Activated T-cell treated with anti-CD3 and anti-CD28 coated beads, Interleukin-2, amount 50 U/mL, for 4 hours (primary cell): Measurements from ENCODE around the gene TMBIM4. TPM values are rescaled to one million over a fixed set of nuclear protein-coding genes. Genes with fewer than 3 reads are reported as not detected.
A peak's percentile ranks its signal among the peaks of the same experiment; 100 is the strongest.

Source experiments
- ATAC-seq, 2 donors: fragments of 200-7000 bp; cut with Tn5 transposase; one replicate each; pipeline ENCODE4 v1.10.0; 2021
- DNase-seq: peaks from one replicate; pipeline ENCODE4 v3.0.0-alpha.2; 2020
- H3K27me3 Mint-ChIP-seq: one replicate; pipeline ENCODE4 v1.8.0; 2021; ENCODE audit warnings: low read depth, mixed read lengths
- H3K36me3 Mint-ChIP-seq: one replicate; pipeline ENCODE4 v1.8.0; 2022; ENCODE audit warnings: mixed read lengths; ENCODE audit not compliant: insufficient read depth
- H3K4me1 Mint-ChIP-seq: one replicate; pipeline ENCODE4 v1.8.0; 2021; ENCODE audit warnings: low read depth, mixed read lengths
- H3K4me3 Mint-ChIP-seq: one replicate; pipeline ENCODE4 v1.8.0; 2021; ENCODE audit warnings: mild to moderate bottlenecking, moderate library complexity, mixed read lengths
- H3K9me3 Mint-ChIP-seq: one replicate; pipeline ENCODE4 v1.8.0; 2021; ENCODE audit warnings: mixed read lengths
- total RNA-seq, 3 donors: library from RNA; stranded (reverse); gene quantifications; one replicate each; pipeline ENCODE4 v1.2.1, GENCODE V29; 2021

TMBIM4 gene
- total RNA-seq, 3 donors from 2014 or later = 69.9 to 86.1 (median 78.2) TPM

DNA sequence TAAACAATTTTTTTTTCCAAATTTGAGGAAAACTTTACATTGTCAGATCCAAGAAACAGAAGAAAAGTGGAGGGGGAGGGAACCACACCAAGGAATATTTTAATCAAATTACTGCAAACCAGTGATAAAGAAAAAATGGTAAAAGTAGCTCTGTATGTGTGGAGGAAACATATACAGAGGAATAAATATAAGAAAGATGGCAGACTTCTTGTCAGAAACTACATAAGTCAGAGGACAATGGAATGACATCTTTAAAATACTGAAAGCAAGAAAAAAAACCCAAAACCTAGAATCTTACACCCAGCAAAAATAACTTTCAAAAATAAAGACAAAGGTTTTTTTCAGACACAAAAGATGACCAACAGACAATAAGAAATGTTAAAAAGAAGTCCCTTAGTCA lies 29.1 kb downstream of the TMBIM4 start:
- H3K4me1 Mint-ChIP-seq = peaks cover 10% of the 10 kb centered on the region

DNA sequence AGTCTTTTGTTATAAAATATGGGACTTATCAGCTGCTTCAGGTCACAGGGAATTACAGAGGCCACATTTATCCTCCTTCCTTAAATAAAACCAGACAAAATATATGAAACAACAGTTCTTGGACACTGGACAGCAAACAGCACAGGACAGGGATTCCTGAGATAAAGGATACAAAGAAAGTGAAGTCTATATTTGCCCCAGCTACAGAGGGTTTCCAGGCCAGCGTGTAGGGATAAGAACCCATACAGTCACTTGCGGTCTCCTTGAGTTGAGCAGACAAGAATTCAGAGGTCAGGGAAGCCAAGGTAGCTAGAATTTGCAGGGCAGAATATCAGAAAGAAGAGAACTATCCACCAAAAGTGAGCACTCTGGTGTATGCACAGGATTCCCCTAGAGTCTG lies 30.5 kb downstream of the TMBIM4 start:
- Mint-ChIP-seq H3K4me3 (no peak overlapping the region), H3K27me3 (no peaks in the 10 kb centered on the region), H3K36me3 (peaks cover 56% of the 10 kb centered on the region), H3K9me3 (peaks cover 18% of the 10 kb centered on the region), H3K4me1 (no peaks in the 10 kb centered on the region)
- DNase-seq (no peak), ATAC-seq (no peak)

More for the DNA sequence above, 29.1 kb downstream of the TMBIM4 start:
- peaks cover 64% of the 10 kb centered on the region for H3K36me3 Mint-ChIP-seq
- no peak overlapping the region for H3K4me3 Mint-ChIP-seq
- ATAC-seq (no peak), DNase-seq (no peak)
- peaks cover 18% of the 10 kb centered on the region for H3K9me3 Mint-ChIP-seq
- no peaks in the 10 kb centered on the region for H3K27me3 Mint-ChIP-seq

DNA sequence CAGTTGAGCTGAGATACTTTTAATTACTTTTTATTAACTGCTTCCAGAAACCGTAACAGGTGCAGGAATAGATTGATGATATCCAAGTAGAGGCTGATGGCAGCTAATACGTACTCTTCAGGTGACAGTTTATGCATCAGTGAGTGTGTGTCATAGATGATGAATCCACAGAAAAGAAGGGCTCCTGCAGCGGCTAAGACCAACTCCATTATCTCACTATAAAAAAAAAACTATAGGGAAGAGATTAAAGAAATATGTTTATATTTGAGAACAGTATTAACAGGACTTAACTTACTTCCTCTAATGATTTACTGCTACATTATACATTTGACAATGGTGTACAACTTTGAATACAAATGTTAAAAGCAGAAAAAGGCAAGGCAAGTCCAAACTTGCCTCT lies 31.9 kb downstream of the TMBIM4 start:
- H3K4me3 Mint-ChIP-seq = no peak overlapping the region
- peaks cover 18% of the 10 kb centered on the region for H3K9me3 Mint-ChIP-seq
- H3K27me3 Mint-ChIP-seq = no peaks in the 10 kb centered on the region
- no peak for ATAC-seq
- peaks cover 44% of the 10 kb centered on the region for H3K36me3 Mint-ChIP-seq
- DNase-seq = no peak
- H3K4me1 Mint-ChIP-seq = peaks cover under 1% of the 10 kb centered on the region

DNA sequence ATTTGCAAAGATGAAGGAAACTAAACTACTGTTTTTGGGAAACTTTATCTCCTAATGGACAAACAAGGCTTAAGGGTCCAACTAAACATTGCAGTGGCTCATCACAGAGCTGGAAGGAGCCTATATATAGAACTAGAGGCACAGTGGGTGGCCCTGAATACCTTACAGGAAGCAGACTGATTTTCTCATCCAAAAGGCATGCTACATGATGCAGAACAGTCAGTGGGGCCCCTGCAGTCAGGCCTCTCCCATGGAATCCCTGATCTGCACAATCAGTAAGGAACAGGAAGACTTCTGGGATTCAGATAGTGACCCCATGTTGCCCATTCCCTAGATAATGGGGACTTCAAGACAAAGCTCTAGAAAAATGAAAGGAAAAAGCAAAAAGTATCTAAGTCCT lies 37.4 kb downstream of the TMBIM4 start:
- peak overlapping the region; percentile 49 for H3K4me3 Mint-ChIP-seq

DNA sequence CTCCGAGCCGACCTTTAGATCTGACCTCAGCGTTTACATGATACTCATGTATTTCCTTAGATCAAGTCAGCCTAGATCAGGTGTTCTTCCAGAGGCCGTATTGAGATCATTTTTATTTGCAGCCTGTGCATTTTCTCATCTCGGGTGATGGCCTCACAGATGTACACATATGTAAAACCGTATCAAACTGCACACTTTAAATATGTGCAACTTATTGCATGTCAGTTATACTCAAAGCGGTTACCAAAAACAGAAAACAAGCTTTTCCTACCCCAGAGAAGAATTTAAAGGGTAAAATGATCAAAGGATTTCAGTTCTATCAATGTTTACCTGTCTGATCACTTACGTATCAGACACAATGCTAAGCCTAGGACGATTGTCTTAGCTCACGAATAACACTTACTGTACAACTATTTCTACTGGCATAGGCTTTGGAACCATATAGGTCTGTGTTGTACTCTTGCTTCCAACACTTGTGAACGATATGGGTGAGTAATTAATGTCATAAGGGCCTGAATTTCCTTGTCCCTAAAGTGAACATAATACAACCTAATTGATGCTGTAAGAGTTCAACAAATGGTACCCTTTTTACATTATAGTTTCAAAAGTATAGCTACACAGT lies 38.6 kb downstream of the TMBIM4 start:
- DNase-seq = no peak
- Mint-ChIP-seq H3K9me3 (no peaks in the 10 kb centered on the region), H3K27me3 (no peaks in the 10 kb centered on the region), H3K4me3 (peak overlapping the region; percentile 98), H3K4me1 (peaks cover 40% of the 10 kb centered on the region), H3K36me3 (peaks cover 31% of the 10 kb centered on the region)
- peak in 1 of 2 donors; percentile 65 for ATAC-seq

More for the DNA sequence above, 37.4 kb downstream of the TMBIM4 start:
- ATAC-seq = no peak
- H3K36me3 Mint-ChIP-seq = peaks cover 23% of the 10 kb centered on the region
- peaks cover 31% of the 10 kb centered on the region for H3K4me1 Mint-ChIP-seq
- H3K27me3 Mint-ChIP-seq = no peaks in the 10 kb centered on the region
- no peaks in the 10 kb centered on the region for H3K9me3 Mint-ChIP-seq
- no peak for DNase-seq

DNA sequence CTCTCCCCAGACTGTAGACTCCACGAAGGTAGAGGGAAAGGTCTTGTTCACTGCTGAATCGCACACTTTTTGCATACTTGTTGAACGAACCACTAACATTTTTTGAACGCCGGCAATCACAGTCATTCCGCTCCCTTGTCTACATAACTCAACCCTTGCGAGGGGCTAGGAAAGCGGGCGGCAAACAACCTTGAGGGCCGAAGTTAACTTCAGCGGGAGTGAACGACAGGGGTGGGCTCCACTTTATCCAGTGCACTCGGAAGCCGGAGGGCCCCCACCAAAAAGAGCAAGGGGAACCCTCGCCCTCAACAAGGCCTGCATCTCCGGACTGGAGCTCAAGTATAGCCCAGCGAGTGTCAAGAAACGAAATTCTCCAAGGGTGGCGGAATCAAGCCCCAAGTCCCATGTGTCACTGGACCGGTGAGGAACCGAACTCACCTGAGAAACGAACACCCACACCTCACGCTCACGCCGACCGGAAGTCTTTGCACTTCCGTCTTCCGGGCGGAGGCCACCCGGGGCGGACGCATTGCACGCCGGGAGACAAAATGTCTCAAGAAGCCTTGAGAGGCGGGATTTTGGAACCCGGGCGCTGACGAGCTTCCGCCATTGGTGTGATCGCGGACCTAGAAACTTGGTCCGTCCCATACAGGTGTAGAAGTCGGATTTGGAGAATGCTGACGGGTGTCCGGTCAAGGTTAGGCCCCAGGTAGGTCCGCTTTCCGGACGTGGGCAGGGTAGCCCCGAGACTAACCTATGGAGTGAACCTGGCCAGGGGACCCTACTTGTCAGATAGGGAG lies 39.3 kb downstream of the TMBIM4 start, which contains the start of gene LLPH:
Gene LLPH (minus strand): TSS at position 484 of the 800 bp plus-strand sequence. CDS start 1,644 bp downstream, outside the sequence.
- peaks cover 33% of the 10 kb centered on the region for H3K36me3 Mint-ChIP-seq
- peaks cover 43% of the 10 kb centered on the region for H3K4me1 Mint-ChIP-seq
- peak; percentile 96 for ATAC-seq
- no peaks in the 10 kb centered on the region for H3K27me3 Mint-ChIP-seq
- no peaks in the 10 kb centered on the region for H3K9me3 Mint-ChIP-seq
- peak; percentile 85 for DNase-seq
- peak within 1 kb of the TSS; percentile 98 for H3K4me3 Mint-ChIP-seq

DNA sequence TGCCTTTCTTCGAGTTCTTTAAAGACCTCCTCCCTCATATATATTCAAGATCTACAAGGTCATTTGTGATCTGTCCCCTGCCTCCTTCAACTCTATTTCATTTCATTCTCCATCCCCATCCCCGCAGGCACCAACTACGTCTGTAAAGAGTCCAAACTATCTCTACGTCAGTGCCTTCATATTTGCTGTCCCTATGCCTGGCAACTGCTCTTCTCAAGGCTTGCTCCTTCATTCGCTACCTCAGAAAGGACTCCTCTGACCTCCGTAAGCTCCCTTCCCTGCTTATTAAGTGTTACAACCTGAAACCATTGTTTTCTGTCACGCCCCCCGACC lies 39.9 kb downstream of the TMBIM4 start:
- Mint-ChIP-seq H3K27me3 (no peaks in the 10 kb centered on the region), H3K9me3 (no peaks in the 10 kb centered on the region), H3K36me3 (peaks cover 39% of the 10 kb centered on the region), H3K4me3 (peak overlapping the region; percentile 98), H3K4me1 (peaks cover 47% of the 10 kb centered on the region)
- DNase-seq (no peak), ATAC-seq (peak; percentile 4 to 9)

DNA sequence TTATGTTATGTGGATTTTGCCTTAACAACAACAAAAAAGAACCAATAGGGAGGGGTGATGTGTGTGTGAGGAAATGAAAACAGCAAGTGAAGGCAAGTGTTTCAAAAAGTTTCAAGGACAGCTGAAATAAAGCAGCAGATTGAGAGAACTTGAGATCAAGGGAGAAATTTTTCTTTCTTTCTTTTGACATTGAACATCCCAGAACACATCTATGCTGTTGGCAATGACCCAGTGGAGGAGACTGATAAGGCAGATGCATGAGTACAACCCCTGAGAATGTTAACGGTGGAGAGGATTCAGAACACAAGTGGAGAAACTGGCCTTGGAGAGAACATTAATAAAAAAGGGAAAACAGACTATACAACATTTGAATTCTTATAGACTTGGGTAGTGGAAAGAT lies 42.1 kb downstream of the TMBIM4 start:
- DNase-seq (no peak), ATAC-seq (no peak)
- H3K4me1 Mint-ChIP-seq = peaks cover 49% of the 10 kb centered on the region
- H3K27me3 Mint-ChIP-seq = no peaks in the 10 kb centered on the region
- no peaks in the 10 kb centered on the region for H3K9me3 Mint-ChIP-seq
- H3K36me3 Mint-ChIP-seq = peaks cover 50% of the 10 kb centered on the region
- peak overlapping the region; percentile 7 for H3K4me3 Mint-ChIP-seq

DNA sequence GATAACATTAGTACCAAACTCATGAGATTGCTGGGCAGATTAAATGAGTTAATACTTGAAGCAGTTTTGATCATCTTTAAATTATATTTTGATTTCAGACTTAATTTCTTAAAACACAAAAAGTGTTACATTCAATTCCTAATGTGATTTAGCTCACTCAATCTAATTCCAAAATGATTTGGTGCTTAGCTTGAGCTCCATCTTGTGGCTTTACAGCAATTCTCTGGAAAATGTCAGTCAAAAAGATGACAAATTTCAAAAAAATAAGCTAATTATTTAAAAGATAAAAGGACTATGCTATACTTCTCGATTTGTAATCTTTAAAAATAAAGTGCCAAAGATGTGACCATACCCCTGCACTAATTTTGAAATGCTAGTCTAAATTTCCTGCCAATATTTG lies 49.3 kb downstream of the TMBIM4 start:
- Mint-ChIP-seq H3K27me3 (no peaks in the 10 kb centered on the region), H3K4me1 (peaks cover 15% of the 10 kb centered on the region), H3K9me3 (no peaks in the 10 kb centered on the region), H3K4me3 (no peak overlapping the region), H3K36me3 (peaks cover 27% of the 10 kb centered on the region)
- DNase-seq (no peak), ATAC-seq (no peak)

DNA sequence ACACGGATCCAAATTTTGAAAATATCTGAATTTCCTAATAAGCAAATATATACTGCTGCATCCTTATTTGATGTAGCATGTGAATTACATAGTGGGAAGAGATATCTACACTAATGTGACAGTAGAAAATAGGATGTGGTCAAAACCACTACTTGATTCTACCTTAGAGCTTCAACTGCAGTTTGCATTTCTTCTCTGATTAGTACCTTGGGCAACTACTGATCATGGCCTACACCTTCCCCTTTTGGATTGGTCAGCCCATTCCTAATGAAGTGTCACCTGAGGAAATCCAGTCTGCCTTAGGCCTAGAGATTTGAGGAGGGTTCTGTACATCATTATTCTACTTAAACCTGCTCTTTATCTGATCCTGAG lies 49.9 kb downstream of the TMBIM4 start:
- no peaks in the 10 kb centered on the region for H3K27me3 Mint-ChIP-seq
- H3K9me3 Mint-ChIP-seq = no peaks in the 10 kb centered on the region
- ATAC-seq (no peak), DNase-seq (no peak)
- H3K4me3 Mint-ChIP-seq = no peak overlapping the region
- peaks cover 10% of the 10 kb centered on the region for H3K4me1 Mint-ChIP-seq
- peaks cover 21% of the 10 kb centered on the region for H3K36me3 Mint-ChIP-seq

DNA sequence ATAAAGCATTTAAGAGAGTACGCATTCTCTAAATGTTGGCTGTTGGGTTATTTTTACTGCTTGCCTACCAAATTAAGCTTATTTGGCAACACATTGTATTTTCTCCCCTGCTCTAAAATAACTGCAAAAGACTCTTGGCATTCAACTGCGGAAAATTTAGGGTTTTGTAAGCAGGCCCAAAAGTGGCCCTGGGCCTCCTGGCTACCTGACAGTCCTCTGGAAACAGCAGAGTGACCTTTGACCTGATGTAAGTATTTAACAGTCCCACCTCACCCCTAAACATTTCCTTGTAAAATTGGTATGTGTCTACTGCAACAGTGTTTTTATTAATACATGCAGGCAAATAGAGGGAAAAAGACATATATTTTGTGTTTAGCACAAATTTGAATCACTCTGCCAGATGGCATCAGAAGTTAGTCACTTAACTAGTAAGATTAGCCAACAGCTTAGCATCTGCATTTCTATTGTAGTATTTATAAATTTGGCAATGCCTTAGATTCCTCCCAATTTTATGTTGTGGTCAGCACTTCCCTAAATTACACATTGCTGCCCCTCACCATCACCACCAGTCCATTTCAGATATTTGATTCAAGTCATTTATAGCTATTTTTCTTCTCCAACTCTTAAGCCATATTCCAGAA lies 50.4 kb downstream of the TMBIM4 start:
- Mint-ChIP-seq H3K4me1 (peaks cover 7% of the 10 kb centered on the region), H3K27me3 (no peaks in the 10 kb centered on the region), H3K4me3 (no peak overlapping the region), H3K36me3 (peaks cover 18% of the 10 kb centered on the region), H3K9me3 (no peaks in the 10 kb centered on the region)
- DNase-seq (no peak), ATAC-seq (no peak)

DNA sequence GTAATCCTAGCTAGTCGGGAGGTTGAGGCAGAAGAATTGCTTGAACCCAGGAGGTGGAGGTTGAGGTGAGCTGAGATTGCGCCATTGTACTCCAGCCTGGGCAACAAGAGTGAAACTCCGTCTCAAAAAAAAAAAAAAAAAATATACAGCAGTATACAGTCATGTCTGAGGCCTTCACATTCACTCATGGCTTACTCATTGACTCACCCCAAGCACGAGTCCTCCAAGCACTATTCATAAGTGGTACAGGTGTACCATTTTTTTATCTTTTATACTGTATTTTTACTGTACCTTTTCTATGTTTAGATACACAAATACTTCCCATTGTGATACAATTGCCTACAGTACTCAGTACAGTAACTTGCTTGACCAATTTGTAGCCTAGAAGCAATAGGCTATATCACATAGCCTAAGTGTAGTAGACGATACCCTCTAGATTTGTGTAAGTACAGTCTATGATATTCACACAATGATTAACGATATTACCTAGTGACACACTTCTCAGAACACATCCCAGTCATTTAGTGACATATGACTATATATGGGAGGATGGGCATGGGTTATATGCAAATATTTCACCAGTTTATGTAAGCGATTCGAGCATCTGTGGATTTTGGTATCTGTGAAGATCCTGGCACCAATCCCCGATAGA lies 51.4 kb downstream of the TMBIM4 start:
- peaks cover 10% of the 10 kb centered on the region for H3K36me3 Mint-ChIP-seq
- H3K4me1 Mint-ChIP-seq = peaks cover 10% of the 10 kb centered on the region
- H3K27me3 Mint-ChIP-seq = no peaks in the 10 kb centered on the region
- no peak overlapping the region for H3K4me3 Mint-ChIP-seq
- DNase-seq = no peak
- ATAC-seq = peak in 1 of 2 donors; percentile 66
- no peaks in the 10 kb centered on the region for H3K9me3 Mint-ChIP-seq

DNA sequence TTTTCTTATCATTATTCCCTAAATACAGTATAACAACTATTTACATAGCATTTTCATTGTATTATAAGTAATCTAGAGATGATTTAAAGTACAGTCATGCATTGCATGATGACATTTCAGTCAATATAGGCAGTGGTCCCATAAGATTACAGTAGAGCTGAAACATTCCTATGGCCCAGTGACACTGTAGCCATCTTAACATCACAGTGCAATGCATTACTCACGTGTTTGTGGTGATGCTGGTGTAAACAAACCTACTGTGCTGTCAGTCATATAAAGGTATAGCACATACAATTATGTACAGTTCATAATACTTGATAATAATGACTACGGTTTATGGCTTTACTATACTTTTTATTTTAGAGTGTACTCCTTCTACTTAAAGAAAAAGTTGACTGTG lies 52.6 kb downstream of the TMBIM4 start:
- Mint-ChIP-seq H3K9me3 (no peaks in the 10 kb centered on the region), H3K4me1 (peaks cover 10% of the 10 kb centered on the region), H3K36me3 (peaks cover 9% of the 10 kb centered on the region), H3K27me3 (no peaks in the 10 kb centered on the region), H3K4me3 (no peak overlapping the region)
- DNase-seq = no peak
- ATAC-seq = no peak

DNA sequence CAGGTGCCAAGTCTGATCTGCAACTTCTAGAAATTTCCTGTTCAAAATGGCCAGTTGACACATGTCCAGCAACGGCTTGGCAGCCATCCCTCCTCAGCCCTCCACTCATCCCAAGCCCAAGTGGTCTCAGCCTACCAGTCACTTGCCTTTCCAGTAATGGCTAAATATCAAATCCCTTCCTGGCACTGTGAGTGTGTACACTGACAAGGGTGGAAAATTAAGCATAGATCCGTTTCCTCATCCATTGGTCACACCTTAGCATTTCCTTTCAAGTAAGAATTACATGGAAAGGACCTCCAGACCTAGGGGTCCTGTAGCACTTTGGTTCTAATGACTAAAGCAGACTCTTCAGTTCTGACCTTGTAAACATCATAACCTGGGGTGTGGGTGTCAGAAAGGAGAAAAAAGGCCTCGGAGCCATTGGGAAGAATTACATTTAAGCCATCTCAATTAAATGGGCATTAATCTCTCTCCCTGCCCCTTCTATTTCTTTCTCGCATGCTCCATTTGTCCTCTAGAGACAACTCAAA lies 54.7 kb downstream of the TMBIM4 start:
- Mint-ChIP-seq H3K36me3 (peaks cover 9% of the 10 kb centered on the region), H3K27me3 (no peaks in the 10 kb centered on the region), H3K9me3 (no peaks in the 10 kb centered on the region), H3K4me1 (peaks cover 8% of the 10 kb centered on the region), H3K4me3 (no peak overlapping the region)
- DNase-seq (no peak), ATAC-seq (no peak)
